Measurements from ENCODE around the gene HSPA1B.

Gene HSPA1B

DNA sequence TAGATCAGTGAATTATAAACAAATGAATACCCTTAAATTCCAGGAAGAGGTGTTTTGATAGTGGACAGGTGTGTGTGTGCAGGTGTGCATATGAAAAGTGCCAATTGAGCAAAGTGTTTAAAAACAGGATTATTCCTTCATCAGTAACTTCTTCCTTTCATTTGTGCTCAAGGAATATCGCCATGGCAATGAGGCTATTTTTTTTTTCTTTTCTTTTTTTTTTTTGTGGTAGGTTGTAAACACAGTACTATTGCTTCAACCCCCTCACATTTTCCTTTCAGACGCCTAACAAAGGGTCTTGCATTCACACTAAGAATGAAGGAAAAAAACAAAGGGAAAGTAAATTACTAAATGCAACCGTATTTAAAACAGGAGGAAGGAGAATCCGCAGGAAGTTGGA is 2.0 kb upstream of the HSPA1B start:
- H3K9me3 ChIP-seq (ENCODE audit: control insufficient read depth, insufficient read depth, low read depth, low read length), result no peaks in the 10 kb centered on the region
- peak; percentile 56; the same call in 1 of the 2 replicates for TF ChIP-seq ZNF362 (tag by site-specific recombination; IDR thresholded peaks at IDR 0.05)
- TF ChIP-seq ZNF324 (tag by site-specific recombination; IDR thresholded peaks at IDR 0.05), result no peak
- H3K36me3 ChIP-seq (ENCODE audit: control insufficient read depth in 2 of 2, insufficient read depth in 1 of 2, low read length in 2 of 2), result peaks cover 0 to 12% of the 10 kb centered on the region in 2 experiments; a peak in 2 of 3 replicates
- H3K4me3 ChIP-seq (ENCODE audit: low read depth, low read length), result no peak overlapping the region
- H3K27ac ChIP-seq (ENCODE audit: extremely low read depth, low read depth, low read length), result no peak overlapping the region
- CTCF ChIA-PET, result interaction anchor here (1.1 to 1.8 kb wide), 2 partner anchors 34 to 56 kb away, joined by 3 to 5 read pairs; no protein-coding TSS in a partner anchor
- no peaks in the 10 kb centered on the region; the same call in 1 of the 2 replicates for H3K4me1 ChIP-seq (ENCODE audit: control insufficient read depth, insufficient read depth, low read length)
- POLR2A ChIA-PET, result interaction anchor here (2.3 to 4.5 kb wide), 5 partner anchors 12 to 96 kb away, joined by 9 to 206 read pairs (median 102); partner anchors contain the start of genes CLIC1, DDAH2, HSPA1A and HSPA1L

DNA sequence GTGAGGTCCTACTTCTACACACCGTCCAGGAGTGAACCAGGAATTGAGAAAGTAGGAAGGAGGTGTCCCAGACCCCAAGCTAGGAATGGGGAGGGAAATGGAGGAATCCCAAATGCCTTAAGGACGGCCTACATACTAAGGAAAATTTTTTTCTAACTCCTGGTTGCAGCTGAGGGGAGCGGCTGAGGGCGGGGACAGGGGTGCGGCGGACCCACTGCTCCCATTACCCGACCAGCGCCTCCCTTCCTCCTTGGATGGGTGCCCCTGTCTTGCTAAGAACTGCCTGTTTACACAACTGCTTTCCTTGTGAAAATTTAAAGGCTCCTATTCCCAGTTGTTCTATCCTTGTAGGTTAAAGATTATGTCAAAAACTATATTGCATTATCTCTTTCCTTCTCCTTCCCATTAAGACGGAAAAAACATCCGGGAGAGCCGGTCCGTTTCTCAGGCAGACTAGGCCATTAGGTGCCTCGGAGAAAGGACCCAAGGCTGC is 699 bp upstream of the HSPA1B start:
- no peaks in the 10 kb centered on the region for H3K9me3 ChIP-seq (ENCODE audit: control insufficient read depth, insufficient read depth, low read depth, low read length)
- ChIA-PET POLR2A (interaction anchor here (0.6 to 4.5 kb wide), 94 partner anchors 9 to 1599 kb away, joined by 3 to 206 read pairs (median 5); partner anchors contain the start of genes ABHD16A, APOM, ATF6B and ATP6V1G2), CTCF (interaction anchor here (0.5 to 1.7 kb wide), 11 partner anchors 9 to 281 kb away, joined by 3 to 5 read pairs (median 3); partner anchors contain the start of genes ATP6V1G2, CLIC1, HSPA1A and HSPA1L)
- H3K4me3 ChIP-seq (ENCODE audit: low read depth, low read length), result peak overlapping the region; percentile 44
- H3K4me1 ChIP-seq (ENCODE audit: control insufficient read depth, insufficient read depth, low read length), result no peaks in the 10 kb centered on the region
- peak overlapping the region; percentile 69 for H3K27ac ChIP-seq (ENCODE audit: extremely low read depth, low read depth, low read length)
- peaks cover 0 to 24% of the 10 kb centered on the region in 2 experiments; a peak in 2 of 3 replicates for H3K36me3 ChIP-seq (ENCODE audit: control insufficient read depth in 2 of 2, insufficient read depth in 1 of 2, low read length in 2 of 2)
- TF ChIP-seq ZNF221 (tag by site-specific recombination; IDR thresholded peaks at IDR 0.05; ENCODE audit: borderline replicate concordance), result no peak
- TF ChIP-seq ZNF138 (tag by site-specific recombination; IDR thresholded peaks at IDR 0.05; ENCODE audit: borderline replicate concordance), result no peak
- no peak for TF ChIP-seq ZNF792 (tag by site-specific recombination; IDR thresholded peaks at IDR 0.05)
- TF ChIP-seq IKZF3 (tag by site-specific recombination; IDR thresholded peaks at IDR 0.05), result peak; percentile 67
- TF ChIP-seq KLF17 (tag by site-specific recombination; IDR thresholded peaks at IDR 0.05), result peak; percentile 81; the same call in 1 of the 2 replicates
- peak; percentile 91 for TF ChIP-seq KLF8 (tag by site-specific recombination; IDR thresholded peaks at IDR 0.05)
- no peak for TF ChIP-seq ZNF211 (tag by site-specific recombination; IDR thresholded peaks at IDR 0.05; ENCODE audit: low read depth)
- TF ChIP-seq ZIC2 (tag by site-specific recombination; IDR thresholded peaks at IDR 0.05), result no peak
- TF ChIP-seq FEZF1 (tag by site-specific recombination; IDR thresholded peaks at IDR 0.05), result no peak
- TF ChIP-seq INSM2 (tag by site-specific recombination; IDR thresholded peaks at IDR 0.05), result no peak
- TF ChIP-seq KLF1 (tag by site-specific recombination; IDR thresholded peaks at IDR 0.05), result peak; percentile 87
- peak; percentile 56; the same call in 1 of the 2 replicates for TF ChIP-seq ZNF184 (tag by site-specific recombination; IDR thresholded peaks at IDR 0.05)
- no peak for TF ChIP-seq ZNF362 (tag by site-specific recombination; IDR thresholded peaks at IDR 0.05)
- TF ChIP-seq ZNF324 (tag by site-specific recombination; IDR thresholded peaks at IDR 0.05), result peak; percentile 76
- no peak for TF ChIP-seq ZNF776 (tag by site-specific recombination; IDR thresholded peaks at IDR 0.05; ENCODE audit: borderline replicate concordance)
- no peak for TF ChIP-seq PRDM6 (tag by site-specific recombination; IDR thresholded peaks at IDR 0.05)
- TF ChIP-seq, protein P1, sequence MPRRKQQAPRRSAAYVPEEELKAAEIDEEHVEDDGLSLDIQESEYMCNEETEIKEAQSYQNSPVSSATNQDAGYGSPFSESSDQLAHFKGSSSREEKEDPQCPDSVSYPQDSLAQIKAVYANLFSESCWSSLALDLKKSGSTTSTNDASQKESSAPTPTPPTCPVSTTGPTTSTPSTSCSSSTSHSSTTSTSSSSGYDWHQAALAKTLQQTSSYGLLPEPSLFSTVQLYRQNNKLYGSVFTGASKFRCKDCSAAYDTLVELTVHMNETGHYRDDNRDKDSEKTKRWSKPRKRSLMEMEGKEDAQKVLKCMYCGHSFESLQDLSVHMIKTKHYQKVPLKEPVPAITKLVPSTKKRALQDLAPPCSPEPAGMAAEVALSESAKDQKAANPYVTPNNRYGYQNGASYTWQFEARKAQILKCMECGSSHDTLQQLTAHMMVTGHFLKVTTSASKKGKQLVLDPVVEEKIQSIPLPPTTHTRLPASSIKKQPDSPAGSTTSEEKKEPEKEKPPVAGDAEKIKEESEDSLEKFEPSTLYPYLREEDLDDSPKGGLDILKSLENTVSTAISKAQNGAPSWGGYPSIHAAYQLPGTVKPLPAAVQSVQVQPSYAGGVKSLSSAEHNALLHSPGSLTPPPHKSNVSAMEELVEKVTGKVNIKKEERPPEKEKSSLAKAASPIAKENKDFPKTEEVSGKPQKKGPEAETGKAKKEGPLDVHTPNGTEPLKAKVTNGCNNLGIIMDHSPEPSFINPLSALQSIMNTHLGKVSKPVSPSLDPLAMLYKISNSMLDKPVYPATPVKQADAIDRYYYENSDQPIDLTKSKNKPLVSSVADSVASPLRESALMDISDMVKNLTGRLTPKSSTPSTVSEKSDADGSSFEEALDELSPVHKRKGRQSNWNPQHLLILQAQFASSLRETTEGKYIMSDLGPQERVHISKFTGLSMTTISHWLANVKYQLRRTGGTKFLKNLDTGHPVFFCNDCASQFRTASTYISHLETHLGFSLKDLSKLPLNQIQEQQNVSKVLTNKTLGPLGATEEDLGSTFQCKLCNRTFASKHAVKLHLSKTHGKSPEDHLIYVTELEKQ (tag by site-specific recombination; IDR thresholded peaks at IDR 0.05; ENCODE audit: borderline replicate concordance), result no peak
- TF ChIP-seq, protein P2, sequence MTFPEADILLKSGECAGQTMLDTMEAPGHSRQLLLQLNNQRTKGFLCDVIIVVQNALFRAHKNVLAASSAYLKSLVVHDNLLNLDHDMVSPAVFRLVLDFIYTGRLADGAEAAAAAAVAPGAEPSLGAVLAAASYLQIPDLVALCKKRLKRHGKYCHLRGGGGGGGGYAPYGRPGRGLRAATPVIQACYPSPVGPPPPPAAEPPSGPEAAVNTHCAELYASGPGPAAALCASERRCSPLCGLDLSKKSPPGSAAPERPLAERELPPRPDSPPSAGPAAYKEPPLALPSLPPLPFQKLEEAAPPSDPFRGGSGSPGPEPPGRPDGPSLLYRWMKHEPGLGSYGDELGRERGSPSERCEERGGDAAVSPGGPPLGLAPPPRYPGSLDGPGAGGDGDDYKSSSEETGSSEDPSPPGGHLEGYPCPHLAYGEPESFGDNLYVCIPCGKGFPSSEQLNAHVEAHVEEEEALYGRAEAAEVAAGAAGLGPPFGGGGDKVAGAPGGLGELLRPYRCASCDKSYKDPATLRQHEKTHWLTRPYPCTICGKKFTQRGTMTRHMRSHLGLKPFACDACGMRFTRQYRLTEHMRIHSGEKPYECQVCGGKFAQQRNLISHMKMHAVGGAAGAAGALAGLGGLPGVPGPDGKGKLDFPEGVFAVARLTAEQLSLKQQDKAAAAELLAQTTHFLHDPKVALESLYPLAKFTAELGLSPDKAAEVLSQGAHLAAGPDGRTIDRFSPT (tag by site-specific recombination; IDR thresholded peaks at IDR 0.05), result no peak
- TF ChIP-seq ZNF266 (tag by site-specific recombination; IDR thresholded peaks at IDR 0.05; ENCODE audit: low read depth), result no peak
- TF ChIP-seq ZNF174 (tag by site-specific recombination; IDR thresholded peaks at IDR 0.05), result no peak
